ENCODE measurements around the gene FRMPD3.

GRCh38 chrX:107442914-107443527, 6.4 kb upstream of the FRMPD3 start:
- TF ChIP-seq CTCF (IDR thresholded peaks at IDR 0.05) (no peak), POLR2A (IDR thresholded peaks at IDR 0.05) (no peak)

All from uterus (tissue), 2 donors.